ENCODE results near the gene KAT6B. TPM values are rescaled to one million over a fixed set of nuclear protein-coding genes. Genes with fewer than 3 reads are reported as not detected.

KAT6B gene
- total and polyA plus RNA-seq, 2 donors (not counting 1 experiment from before 2014, with no cell fraction given): 8.6 to 111 TPM

DNA sequence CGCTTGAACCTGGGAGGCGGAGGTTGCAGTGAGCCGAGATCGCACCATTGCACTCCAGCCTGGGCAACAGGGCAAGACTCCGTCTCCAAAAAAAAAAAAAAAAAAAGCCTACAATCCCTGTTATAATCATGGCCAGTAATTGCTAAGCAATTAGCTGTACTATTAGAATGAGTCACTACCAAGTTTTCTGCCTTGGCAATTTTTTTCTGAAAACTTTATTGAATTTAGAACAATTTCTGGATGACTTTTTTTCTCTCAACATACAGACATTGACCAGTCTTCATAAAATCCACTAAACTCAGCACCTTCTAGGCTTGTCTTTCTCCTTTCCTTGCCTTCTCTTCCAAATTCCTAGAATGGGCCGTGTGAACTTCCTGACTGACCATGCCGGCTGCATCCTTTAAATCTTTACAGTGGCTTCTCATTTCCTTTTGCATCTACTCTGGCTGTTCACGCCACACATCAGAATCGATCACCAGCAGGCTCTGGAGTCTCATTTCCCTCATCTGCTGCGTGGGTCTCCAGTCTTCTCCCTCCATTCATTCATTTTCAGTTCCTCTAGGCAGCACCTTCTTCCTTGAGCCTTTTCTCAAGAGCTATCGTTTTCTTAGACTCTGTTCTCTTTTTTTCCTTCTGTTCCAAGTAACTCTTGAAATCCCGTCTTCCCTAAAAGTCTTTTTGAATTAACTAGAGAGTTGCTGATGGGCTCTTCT is 107.9 kb downstream of the KAT6B start:
- Histone ChIP-seq H3K4me3 (ENCODE audit: control extremely low read depth in 1 of 5, extremely low read depth in 1 of 5, insufficient read depth in 1 of 5, low read depth in 2 of 5, low read length in 4 of 5) (no peak overlapping the region), H3K4me1 (ENCODE audit: control insufficient read depth in 2 of 2, insufficient read depth in 2 of 2, low read length in 2 of 2) (no peaks in the 10 kb centered on the region), H4K20me1 (ENCODE audit: control insufficient read depth, insufficient read depth, low read length, poor library complexity, severe bottlenecking) (peaks cover 23% of the 10 kb centered on the region), H3K79me2 (ENCODE audit: control insufficient read depth, insufficient read depth, low read length) (peaks cover 51% of the 10 kb centered on the region), H3K27ac (ENCODE audit: low read length in 2 of 2) (no peak overlapping the region), H3K9me3 (ENCODE audit: control extremely low read depth in 1 of 3, control insufficient read depth in 2 of 3, insufficient read depth in 1 of 3, low read length in 2 of 3) (no peaks in the 10 kb centered on the region), H3K4me2 (replicated peaks; ENCODE audit: low read depth, low read length, poor library complexity, severe bottlenecking) (no peak overlapping the region), H3K27me3 (replicated peaks in 1 of 4; ENCODE audit: control extremely low read depth in 1 of 4, control insufficient read depth in 3 of 4, insufficient read depth in 4 of 4, low read length in 3 of 4) (no peaks in the 10 kb centered on the region), H3K36me3 (replicated peaks in 1 of 2; ENCODE audit: control extremely low read depth in 1 of 2, control insufficient read depth in 1 of 2, extremely low read depth in 1 of 2, insufficient read depth in 2 of 2, low read length in 1 of 2) (no peaks in the 10 kb centered on the region), H3K9ac (ENCODE audit: low read length) (no peak overlapping the region), H2AFZ (ENCODE audit: insufficient read depth, low read depth, low read length, poor library complexity, severe bottlenecking) (no peak overlapping the region)
- intact Hi-C loops (cut with micrococcal nuclease): no loop called here
- H3K27me3 Mint-ChIP-seq: no peaks in the 10 kb centered on the region
- ATAC-seq (ENCODE audit: low read depth) (no peak), DNase-seq (no peak)
- H3K9me3 Mint-ChIP-seq (ENCODE audit: insufficient read depth): no peaks in the 10 kb centered on the region
- no peak overlapping the region for H3K4me3 Mint-ChIP-seq
- ChIA-PET POLR2A (no interaction called here), CTCF (interaction anchor here (1.0 kb wide), 1 partner anchor 77 kb away, joined by 3 read pairs; no protein-coding TSS in a partner anchor)
- H3K27ac Mint-ChIP-seq: no peak overlapping the region
- WGBS (ENCODE audit: insufficient coverage): 74% methylated on average over 7 of the region's 12 CpGs
- H3K4me1 Mint-ChIP-seq: peaks cover 16% of the 10 kb centered on the region
- TF ChIP-seq EZH2 (IDR thresholded peaks at IDR 0.05; ENCODE audit: borderline replicate concordance, insufficient read depth, low read depth, low read length, poor library complexity, severe bottlenecking): no peak
- TF ChIP-seq, protein P1, sequence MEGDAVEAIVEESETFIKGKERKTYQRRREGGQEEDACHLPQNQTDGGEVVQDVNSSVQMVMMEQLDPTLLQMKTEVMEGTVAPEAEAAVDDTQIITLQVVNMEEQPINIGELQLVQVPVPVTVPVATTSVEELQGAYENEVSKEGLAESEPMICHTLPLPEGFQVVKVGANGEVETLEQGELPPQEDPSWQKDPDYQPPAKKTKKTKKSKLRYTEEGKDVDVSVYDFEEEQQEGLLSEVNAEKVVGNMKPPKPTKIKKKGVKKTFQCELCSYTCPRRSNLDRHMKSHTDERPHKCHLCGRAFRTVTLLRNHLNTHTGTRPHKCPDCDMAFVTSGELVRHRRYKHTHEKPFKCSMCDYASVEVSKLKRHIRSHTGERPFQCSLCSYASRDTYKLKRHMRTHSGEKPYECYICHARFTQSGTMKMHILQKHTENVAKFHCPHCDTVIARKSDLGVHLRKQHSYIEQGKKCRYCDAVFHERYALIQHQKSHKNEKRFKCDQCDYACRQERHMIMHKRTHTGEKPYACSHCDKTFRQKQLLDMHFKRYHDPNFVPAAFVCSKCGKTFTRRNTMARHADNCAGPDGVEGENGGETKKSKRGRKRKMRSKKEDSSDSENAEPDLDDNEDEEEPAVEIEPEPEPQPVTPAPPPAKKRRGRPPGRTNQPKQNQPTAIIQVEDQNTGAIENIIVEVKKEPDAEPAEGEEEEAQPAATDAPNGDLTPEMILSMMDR (IDR thresholded peaks at IDR 0.05): no peak

DNA sequence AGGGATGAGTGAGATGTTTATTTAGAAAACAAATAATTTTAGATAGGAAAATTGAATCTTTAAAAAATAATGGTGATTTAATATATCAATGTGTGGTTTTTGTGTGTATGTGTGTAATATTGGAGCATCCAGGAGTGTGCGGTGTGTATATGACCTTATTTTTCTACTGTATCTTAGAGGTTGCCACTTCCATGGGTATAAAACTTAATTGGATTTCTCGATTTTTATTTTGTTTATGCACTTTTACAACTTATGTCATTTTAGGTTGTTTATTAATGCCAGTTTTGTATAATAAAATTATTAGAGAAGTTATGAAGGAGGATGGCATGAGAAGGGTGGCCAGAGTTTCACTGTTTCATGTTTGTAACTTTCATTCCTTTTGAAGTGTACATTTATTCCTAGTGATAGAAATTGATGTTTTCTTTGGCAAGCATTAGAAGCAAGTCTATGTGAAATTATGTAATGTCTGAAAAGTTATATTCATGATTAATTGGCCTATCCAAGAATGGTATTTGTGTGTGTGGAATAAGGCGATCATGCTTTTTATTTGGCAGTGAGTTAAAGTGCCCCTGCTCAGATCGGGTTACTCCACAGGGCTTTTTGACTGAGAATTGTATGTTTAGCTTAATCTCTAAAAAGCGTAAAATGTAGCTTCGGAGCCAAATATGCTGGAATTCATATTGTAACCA is 110.3 kb downstream of the KAT6B start:
- DNase-seq (no peak), ATAC-seq (ENCODE audit: low read depth) (no peak)
- ChIA-PET CTCF (no interaction called here), POLR2A (no interaction called here)
- Histone ChIP-seq H2AFZ (ENCODE audit: insufficient read depth, low read depth, low read length, poor library complexity, severe bottlenecking) (no peak overlapping the region), H3K36me3 (replicated peaks in 1 of 2; ENCODE audit: control extremely low read depth in 1 of 2, control insufficient read depth in 1 of 2, extremely low read depth in 1 of 2, insufficient read depth in 2 of 2, low read length in 1 of 2) (no peaks in the 10 kb centered on the region), H3K4me3 (ENCODE audit: control extremely low read depth in 1 of 5, extremely low read depth in 1 of 5, insufficient read depth in 1 of 5, low read depth in 2 of 5, low read length in 4 of 5) (no peak overlapping the region), H3K27me3 (replicated peaks in 1 of 4; ENCODE audit: control extremely low read depth in 1 of 4, control insufficient read depth in 3 of 4, insufficient read depth in 4 of 4, low read length in 3 of 4) (no peaks in the 10 kb centered on the region), H3K4me1 (ENCODE audit: control insufficient read depth in 2 of 2, insufficient read depth in 2 of 2, low read length in 2 of 2) (no peaks in the 10 kb centered on the region), H3K9ac (ENCODE audit: low read length) (no peak overlapping the region), H3K27ac (ENCODE audit: low read length in 2 of 2) (no peak overlapping the region), H4K20me1 (ENCODE audit: control insufficient read depth, insufficient read depth, low read length, poor library complexity, severe bottlenecking) (peaks cover 30% of the 10 kb centered on the region), H3K4me2 (replicated peaks; ENCODE audit: low read depth, low read length, poor library complexity, severe bottlenecking) (no peak overlapping the region), H3K9me3 (ENCODE audit: control extremely low read depth in 1 of 3, control insufficient read depth in 2 of 3, insufficient read depth in 1 of 3, low read length in 2 of 3) (no peaks in the 10 kb centered on the region), H3K79me2 (ENCODE audit: control insufficient read depth, insufficient read depth, low read length) (peaks cover 47% of the 10 kb centered on the region)
- no peaks in the 10 kb centered on the region for H3K9me3 Mint-ChIP-seq (ENCODE audit: insufficient read depth)
- intact Hi-C loops (cut with micrococcal nuclease): no loop called here
- H3K4me1 Mint-ChIP-seq: peaks cover 18% of the 10 kb centered on the region
- WGBS (ENCODE audit: insufficient coverage): 100% methylated on average over 3 of the region's 6 CpGs
- no peak for TF ChIP-seq EZH2 (IDR thresholded peaks at IDR 0.05; ENCODE audit: borderline replicate concordance, insufficient read depth, low read depth, low read length, poor library complexity, severe bottlenecking)
- TF ChIP-seq, protein P1 (IDR thresholded peaks at IDR 0.05): no peak
- H3K27ac Mint-ChIP-seq: no peak overlapping the region
- no peaks in the 10 kb centered on the region for H3K27me3 Mint-ChIP-seq
- no peak overlapping the region for H3K4me3 Mint-ChIP-seq
